Upper lobe of right lung (tissue), 1 donor: Measurements from ENCODE around the gene UGDH. TPM values are rescaled to one million over a fixed set of nuclear protein-coding genes. Genes with fewer than 3 reads are reported as not detected.

Experiments used
- ATAC-seq: fragments of 200-7000 bp; cut with Tn5 transposase; one replicate; pipeline ENCODE4 v1.9.1; 2020; ENCODE audit warnings: mild to moderate bottlenecking, moderate library complexity
- DNase-seq: peaks from one replicate; pipeline ENCODE4 v3.0.0-alpha.2; 2020
- H3K27ac ChIP-seq: fragments of 200-600 bp; one replicate; pipeline ENCODE4 v1.8.0; 2022
- H3K27me3 ChIP-seq: fragments of 200-600 bp; one replicate; pipeline ENCODE4 v1.8.0; 2022; ENCODE audit warnings: mild to moderate bottlenecking
- H3K36me3 ChIP-seq: fragments of 200-600 bp; one replicate; pipeline ENCODE4 v1.8.0; 2022
- H3K4me1 ChIP-seq: fragments of 200-600 bp; one replicate; pipeline ENCODE4 v1.8.0; 2022
- H3K4me3 ChIP-seq: fragments of 200-600 bp; one replicate; pipeline ENCODE4 v1.8.0; 2022; ENCODE audit warnings: mild to moderate bottlenecking
- H3K9me3 ChIP-seq: fragments of 200-600 bp; one replicate; pipeline ENCODE4 v1.8.0; 2022
- intact Hi-C: fragments of 100-400 bp; cut with DNase I; formaldehyde crosslinking; loops from one replicate; pipeline ENCODE4 v1.11.0; 2022
- long read RNA-seq: library from polyadenylated mRNA; unstranded; transcript quantifications from one replicate; pipeline ENCODE4 v2.0.0, GENCODE V29; 2021
- total RNA-seq: library from RNA; stranded (reverse); fragmentation: NEBNext Ultra II Directional; extraction: Animal tissue kit (Norgen Biotek cat#: 25700); gene quantifications from one replicate; pipeline ENCODE4 v1.2.1, GENCODE V29; 2021
- TF ChIP-seq, protein P1 (sequence below): fragments of 200-600 bp; IDR thresholded peaks from one replicate; pipeline ENCODE4 v1.8.0; 2022; ENCODE audit warnings: antibody characterized with exemption
- donor health status: DM: no; HTN: yes; CAD: no; lungs with severe emphysema.

UGDH gene
- 55.2 TPM for total RNA-seq
- long read RNA-seq, transcript UGDH-201 (12 exons, 3,216 nt), result major isoform, 129 of 144 reads
- long read RNA-seq, partial matches to known transcripts, result 1 of 144 reads
- long read RNA-seq, other reads (novel, unspliced or antisense), result 10 of 144 reads

DNA sequence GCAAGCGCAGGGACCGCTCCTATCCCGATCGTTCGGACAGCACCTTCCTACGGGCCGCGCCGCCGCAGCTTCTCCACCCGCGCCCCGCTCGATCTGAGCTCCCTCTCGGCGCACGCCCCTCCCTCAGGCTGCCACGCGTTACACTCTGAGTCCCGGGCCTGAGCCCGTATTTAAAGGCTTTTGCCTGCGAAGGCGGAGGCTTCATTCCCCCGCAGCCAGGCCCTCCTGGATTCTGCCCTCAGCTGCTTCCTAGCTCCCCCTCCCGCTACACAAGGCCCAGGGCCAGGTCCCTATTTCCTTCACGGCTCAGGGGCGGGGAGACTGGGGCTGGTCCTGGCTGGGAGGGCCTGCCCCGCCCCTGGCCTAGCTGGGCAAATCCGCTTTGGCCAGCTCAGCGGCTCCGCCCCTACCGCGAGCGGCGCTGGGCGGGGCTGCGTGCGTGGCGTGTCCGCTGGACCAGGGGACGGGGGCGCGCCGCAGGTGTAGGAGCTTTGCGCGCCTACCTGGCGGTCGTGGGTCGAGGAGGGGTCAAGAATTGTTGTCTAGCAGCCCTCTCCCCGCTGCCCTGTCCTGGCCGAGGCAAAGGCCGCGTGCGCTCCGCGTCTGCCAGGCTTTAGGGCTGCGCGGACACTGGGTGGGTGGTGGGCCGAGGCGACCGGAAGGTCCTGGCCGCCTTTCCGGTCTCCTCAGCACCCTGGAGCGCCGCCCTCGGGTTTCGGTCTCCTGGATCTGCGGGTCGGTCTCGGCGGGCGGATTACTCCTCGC, at the start of gene UGDH:
TSS of gene UGDH (minus strand) at position 144 of the 765 bp plus-strand sequence. CDS start 5,927 bp downstream, outside the sequence.
- Histone ChIP-seq H3K4me1 (peaks cover 8% of the 10 kb centered on the region), H3K4me3 (peak within 1 kb of the TSS; percentile 91), H3K9me3 (no peaks in the 10 kb centered on the region), H3K27me3 (no peaks in the 10 kb centered on the region), H3K27ac (peak within 1 kb of the TSS; percentile 97), H3K36me3 (peaks cover 4% of the 10 kb centered on the region)
- ATAC-seq (peak; percentile 98), DNase-seq (peak; percentile 98)
- intact Hi-C loops, result no loop called here
- TF ChIP-seq, protein P1, sequence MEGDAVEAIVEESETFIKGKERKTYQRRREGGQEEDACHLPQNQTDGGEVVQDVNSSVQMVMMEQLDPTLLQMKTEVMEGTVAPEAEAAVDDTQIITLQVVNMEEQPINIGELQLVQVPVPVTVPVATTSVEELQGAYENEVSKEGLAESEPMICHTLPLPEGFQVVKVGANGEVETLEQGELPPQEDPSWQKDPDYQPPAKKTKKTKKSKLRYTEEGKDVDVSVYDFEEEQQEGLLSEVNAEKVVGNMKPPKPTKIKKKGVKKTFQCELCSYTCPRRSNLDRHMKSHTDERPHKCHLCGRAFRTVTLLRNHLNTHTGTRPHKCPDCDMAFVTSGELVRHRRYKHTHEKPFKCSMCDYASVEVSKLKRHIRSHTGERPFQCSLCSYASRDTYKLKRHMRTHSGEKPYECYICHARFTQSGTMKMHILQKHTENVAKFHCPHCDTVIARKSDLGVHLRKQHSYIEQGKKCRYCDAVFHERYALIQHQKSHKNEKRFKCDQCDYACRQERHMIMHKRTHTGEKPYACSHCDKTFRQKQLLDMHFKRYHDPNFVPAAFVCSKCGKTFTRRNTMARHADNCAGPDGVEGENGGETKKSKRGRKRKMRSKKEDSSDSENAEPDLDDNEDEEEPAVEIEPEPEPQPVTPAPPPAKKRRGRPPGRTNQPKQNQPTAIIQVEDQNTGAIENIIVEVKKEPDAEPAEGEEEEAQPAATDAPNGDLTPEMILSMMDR, result no peak

DNA sequence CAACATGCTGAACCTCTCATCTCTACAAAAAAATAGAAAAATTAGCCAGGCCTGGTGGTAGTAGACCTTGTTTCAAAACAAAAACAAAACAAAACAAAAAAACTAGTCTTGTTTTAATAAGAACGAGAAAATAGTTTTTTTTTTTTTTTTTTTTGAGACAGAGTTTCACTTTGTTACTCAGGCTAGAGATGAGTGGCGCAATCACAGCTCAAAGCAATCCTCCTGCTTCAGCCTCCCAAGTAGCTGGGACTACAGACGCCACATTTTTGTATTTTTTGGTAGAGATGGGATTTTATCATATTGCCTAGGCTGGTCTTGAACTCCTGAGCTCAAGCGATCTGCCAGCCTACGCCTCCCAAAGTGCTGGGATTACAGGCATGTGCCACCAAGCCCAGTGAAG, 47.7 kb upstream of the UGDH start:
- peaks cover 11% of the 10 kb centered on the region for H3K36me3 ChIP-seq
- no peaks in the 10 kb centered on the region for H3K27me3 ChIP-seq
- H3K9me3 ChIP-seq, result no peaks in the 10 kb centered on the region
- no peaks in the 10 kb centered on the region for H3K4me1 ChIP-seq
- no peak for ATAC-seq
- no peak overlapping the region for H3K27ac ChIP-seq
- intact Hi-C loops, result no loop called here
- no peak overlapping the region for H3K4me3 ChIP-seq
- DNase-seq, result no peak
- TF ChIP-seq, protein P1, result no peak

DNA sequence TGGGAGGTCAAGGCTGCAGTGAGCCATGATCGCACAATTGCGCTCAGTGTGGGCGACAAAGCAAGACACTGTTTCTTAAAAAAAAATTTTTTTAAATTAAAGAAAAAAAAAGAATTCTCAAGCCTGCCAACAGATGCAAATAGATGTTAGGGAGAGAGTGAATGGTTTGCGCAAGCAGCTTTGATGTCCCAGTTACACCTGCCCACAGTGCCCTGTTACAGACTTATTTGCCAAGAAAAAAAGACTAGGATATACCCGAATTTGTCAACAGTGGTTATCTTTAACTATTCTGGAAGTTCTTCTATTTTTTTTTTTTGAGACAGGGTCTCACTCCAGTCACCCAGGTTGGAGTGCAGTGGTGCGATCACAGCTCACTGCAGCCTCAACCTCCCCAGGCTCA, 44.3 kb upstream of the UGDH start:
- Histone ChIP-seq H3K27ac (no peak overlapping the region), H3K27me3 (no peaks in the 10 kb centered on the region), H3K9me3 (no peaks in the 10 kb centered on the region), H3K4me1 (no peaks in the 10 kb centered on the region), H3K36me3 (peaks cover 11% of the 10 kb centered on the region), H3K4me3 (no peak overlapping the region)
- DNase-seq (no peak), ATAC-seq (no peak)
- intact Hi-C loops, result no loop called here
- TF ChIP-seq, protein P1, result no peak

DNA sequence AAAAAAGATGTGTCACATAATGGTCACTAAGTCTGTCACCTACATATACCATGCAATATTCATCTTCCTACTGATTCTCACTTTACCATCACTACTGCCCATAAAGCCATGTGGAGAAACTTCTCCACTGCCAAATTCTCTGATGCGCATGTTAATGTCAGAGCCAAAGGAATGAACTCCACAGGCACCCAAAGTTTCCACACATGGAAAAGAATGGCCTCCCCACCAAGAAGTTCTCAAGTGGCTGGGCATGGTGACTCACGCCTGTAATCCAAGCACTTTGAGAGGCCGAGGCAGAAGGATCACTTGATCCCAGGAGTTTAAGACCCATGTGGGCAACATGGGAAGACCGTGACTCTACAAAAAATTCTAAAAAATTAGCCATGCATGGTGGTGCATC, 43.8 kb upstream of the UGDH start:
- intact Hi-C loops, result no loop called here

DNA sequence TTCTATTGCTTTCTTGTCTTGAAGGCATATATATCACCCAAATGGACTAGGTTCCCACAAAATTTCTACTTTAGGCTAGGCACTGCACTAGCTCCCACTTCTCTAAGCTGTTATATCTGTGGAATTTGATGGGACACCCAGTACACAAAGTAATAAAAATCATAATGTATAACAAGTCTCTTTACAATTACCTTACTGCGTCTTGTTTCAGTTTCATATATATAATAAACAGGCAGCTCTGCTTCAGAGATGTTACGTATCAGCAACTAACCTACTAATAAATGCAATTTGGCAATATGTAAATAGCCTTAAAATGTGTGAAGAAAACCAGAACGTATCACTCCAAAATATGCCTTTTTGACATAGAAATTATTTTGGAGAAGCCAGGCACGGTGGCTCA, 42.0 kb upstream of the UGDH start:
- ATAC-seq, result no peak
- Histone ChIP-seq H3K36me3 (peaks cover 11% of the 10 kb centered on the region), H3K27me3 (no peaks in the 10 kb centered on the region), H3K27ac (no peak overlapping the region), H3K4me1 (no peaks in the 10 kb centered on the region), H3K9me3 (no peaks in the 10 kb centered on the region), H3K4me3 (no peak overlapping the region)
- intact Hi-C loops, result no loop called here
- TF ChIP-seq, protein P1, result no peak
- DNase-seq, result no peak

More for the DNA sequence above, 43.8 kb upstream of the UGDH start:
- H3K9me3 ChIP-seq, result no peaks in the 10 kb centered on the region
- TF ChIP-seq, protein P1, result no peak
- H3K27ac ChIP-seq, result no peak overlapping the region
- no peaks in the 10 kb centered on the region for H3K4me1 ChIP-seq
- H3K27me3 ChIP-seq, result no peaks in the 10 kb centered on the region
- no peak overlapping the region for H3K4me3 ChIP-seq
- ATAC-seq, result no peak
- no peak for DNase-seq
- H3K36me3 ChIP-seq, result peaks cover 11% of the 10 kb centered on the region
